ENCODE measurements around the gene STC2. TPM values are rescaled to one million over a fixed set of nuclear protein-coding genes. Genes with fewer than 3 reads are reported as not detected.

STC2 gene
- total and polyA plus RNA-seq, 2 of the 8 experiments (the other 6 are each of a cell fraction or from before 2014, with no cell fraction given) = 26.4 to 53.1 TPM

DNA sequence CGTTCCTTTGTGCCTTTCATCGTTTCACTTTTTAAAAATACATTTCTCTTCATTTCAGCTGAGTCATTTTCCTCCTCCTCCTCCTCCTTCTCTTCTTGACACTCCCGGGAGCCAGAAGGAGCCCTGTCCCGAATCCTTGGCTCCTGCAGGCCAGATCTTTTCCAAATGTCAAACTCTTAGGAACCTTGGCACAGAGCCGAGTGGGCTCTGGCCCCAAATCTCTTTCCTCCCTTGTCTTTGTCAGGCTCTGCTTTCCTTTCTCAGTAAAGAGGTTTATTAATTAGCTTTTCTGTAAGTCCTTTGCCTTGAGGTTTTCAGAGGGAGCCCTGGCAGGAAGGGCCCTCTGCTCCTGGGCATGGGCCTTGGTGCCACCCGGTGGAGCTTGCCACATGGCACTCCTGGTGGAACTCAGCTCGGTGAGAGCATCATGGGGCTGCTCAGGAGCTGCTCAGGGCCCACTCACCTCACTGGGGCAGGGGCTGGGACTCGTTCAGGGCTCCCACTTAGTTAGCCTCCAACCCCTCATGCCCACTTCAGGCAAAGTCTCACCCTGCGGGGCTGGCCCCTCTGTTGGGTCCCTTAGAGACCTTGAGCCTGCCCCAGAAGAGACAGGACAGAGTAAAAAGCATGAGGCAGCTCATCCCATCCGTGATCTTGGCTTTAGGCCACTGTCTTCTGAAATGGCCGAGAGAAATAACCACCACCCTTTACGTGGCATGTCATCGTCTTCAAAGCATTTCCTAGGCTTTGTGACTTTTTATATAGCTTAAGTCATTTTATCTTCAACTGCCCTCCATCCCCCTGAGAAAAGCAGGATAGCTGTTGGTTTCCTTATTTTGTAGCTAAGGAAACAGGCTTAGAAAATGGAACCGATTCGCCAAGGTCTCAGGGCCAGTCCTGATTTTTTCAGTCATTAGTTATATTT is 17.1 kb downstream of the STC2 start:
- DNase-seq (ENCODE audit: low read depth in 1 of 2, low spot score in 2 of 2) (no peak), FAIRE-seq (no peak)
- POLR2A ChIA-PET (ENCODE audit: partially characterized antibody) = interaction anchor here (14.2 to 25.8 kb wide), 3 partner anchors 5 to 17 kb away, joined by 491 to 536 read pairs (median 536); partner anchors contain the start of gene STC2
- Histone ChIP-seq H3K9ac (replicated peaks in 1 of 4; ENCODE audit: extremely low read depth in 1 of 4, low read depth in 3 of 4, low read length in 3 of 4) (no peak overlapping the region), H3K9me3 (ENCODE audit: insufficient read depth in 2 of 2, low read depth in 1 of 2, low read length in 1 of 2) (peaks cover 8 to 12% of the 10 kb centered on the region in 2 experiments; a peak in 3 of 4 replicates), H4K5ac (ENCODE audit: insufficient read length, low read depth, low read length) (no peak overlapping the region), H3K14ac (ENCODE audit: insufficient read length) (no peak overlapping the region), H2BK5ac (ENCODE audit: low read depth, low read length) (no peak overlapping the region), H3K27ac (ENCODE audit: low read depth, low read length) (no peak overlapping the region), H4K20me1 (replicated peaks in 1 of 2; ENCODE audit: control insufficient read depth in 1 of 2, insufficient read depth in 2 of 2, low read length in 2 of 2) (peaks cover 0 to 3% of the 10 kb centered on the region in 2 experiments), H3K4ac (replicated peaks; ENCODE audit: insufficient read length, low read depth, low read length) (no peak overlapping the region), H2AK5ac (ENCODE audit: low read depth, low read length) (no peak overlapping the region), H2BK20ac (ENCODE audit: low read length) (no peak overlapping the region), H2BK15ac (ENCODE audit: low read length) (no peak overlapping the region), H3K4me2 (ENCODE audit: insufficient read depth in 1 of 2, low read depth in 2 of 2, low read length in 2 of 2) (no peak overlapping the region), H2AFZ (ENCODE audit: low read length) (no peak overlapping the region), H4K91ac (replicated peaks; ENCODE audit: insufficient read length, low read length) (no peak overlapping the region), H3K18ac (ENCODE audit: extremely low read depth, low read length) (no peak overlapping the region; the same call in 1 of the 2 replicates), H3K79me2 (ENCODE audit: control insufficient read depth in 1 of 2, insufficient read depth in 2 of 2, low read length in 2 of 2) (no peaks in the 10 kb centered on the region), H3K79me1 (ENCODE audit: low read depth, low read length) (no peaks in the 10 kb centered on the region; the same call in 1 of the 2 replicates), H3K56ac (replicated peaks; ENCODE audit: insufficient read length, low read depth, low read length) (no peak overlapping the region), H2BK120ac (replicated peaks; ENCODE audit: low read depth, low read length) (no peak overlapping the region), H3K23ac (ENCODE audit: insufficient read length) (no peak overlapping the region), H4K8ac (ENCODE audit: extremely low read depth, insufficient read depth, low read length) (no peak overlapping the region; the same call in 1 of the 2 replicates), H3K4me3 (ENCODE audit: extremely low read depth in 1 of 4, insufficient read depth in 2 of 4, low read depth in 3 of 4, low read length in 4 of 4) (no peak overlapping the region), H3K27me3 (replicated peaks in 1 of 4; ENCODE audit: control insufficient read depth in 3 of 4, extremely low read depth in 1 of 4, insufficient read depth in 3 of 4, low read length in 3 of 4) (no peaks in the 10 kb centered on the region; a peak in 2 of 7 replicates), H3K36me3 (ENCODE audit: control insufficient read depth in 2 of 4, insufficient read depth in 4 of 4, low read length in 3 of 4) (peaks cover 0 to 7% (median 0%) of the 10 kb centered on the region in 4 experiments; a peak in 1 of 8 replicates), H3K4me1 (replicated peaks in 1 of 4; ENCODE audit: control insufficient read depth in 3 of 4, insufficient read depth in 4 of 4, low read length in 3 of 4) (peaks cover 0 to 8% (median under 1%) of the 10 kb centered on the region in 4 experiments; a peak in 5 of 7 replicates), H2BK12ac (ENCODE audit: low read depth, low read length) (no peak overlapping the region), H3K23me2 (ENCODE audit: low read depth, low read length) (no peaks in the 10 kb centered on the region)
- 87% methylated on average over 15 of the region's 15 CpGs; no CpG with 5 or more reads in 1 of the 2 experiments for WGBS, 2 experiments (ENCODE audit: extremely low coverage in 1 of 2, insufficient coverage in 1 of 2, insufficient read length in 1 of 2, insufficient replicate concordance in 2 of 2, low coverage in 1 of 2, low lambda C conversion rate in 2 of 2, missing lambda C conversion rate in 1 of 2)
- TF ChIP-seq CHD2 (IDR thresholded peaks at IDR 0.05; ENCODE audit: low read length) (no peak), SP4 (IDR thresholded peaks at IDR 0.05; ENCODE audit: low read length) (no peak), SRF (IDR thresholded peaks at IDR 0.05; ENCODE audit: low read depth, low read length) (no peak)
- CTCF ChIA-PET (ENCODE audit: partially characterized antibody) = interaction anchor here (1.0 to 14.3 kb wide), 9 partner anchors 9 to 1004 kb away, joined by 3 to 126 read pairs (median 7); partner anchors contain the start of gene STC2
